IPS DF 19.7 (cell line): ENCODE results near the gene KIF4B.
"Not testable (repeated sequence)": the region's sequence is repeated elsewhere in the genome, so short reads cannot be mapped to it uniquely, and the experiment has no call there.

Experiments used
- DNase-seq: peaks from one replicate; pipeline ENCODE4 v3.0.0-alpha.2; 2013; ENCODE audit warnings: low read depth, low spot score

Gene KIF4B

GRCh38 chr5:155013526-155013925 lies at the start of gene KIF4B:
Gene KIF4B, plus strand, starts transcription at chr5:155013755. Its CDS starts 105 bp downstream, at chr5:155013860.
- no peak for DNase-seq

GRCh38 chr5:154966081-154966841 lies 47.3 kb upstream of the KIF4B start:
- DNase-seq: no peak

- DNase-seq: no peak
These were observed 46.7 kb upstream of the KIF4B start for GRCh38 chr5:154966874-154967273.

- no peak for DNase-seq
These were observed 46.0 kb upstream of the KIF4B start for GRCh38 chr5:154967421-154968024.

GRCh38 chr5:154968953-154969352 lies 44.6 kb upstream of the KIF4B start:
- DNase-seq: no peak

- no peak for DNase-seq
These were observed 42.8 kb upstream of the KIF4B start for GRCh38 chr5:154970759-154971158.

GRCh38 chr5:154971501-154971900 lies 42.1 kb upstream of the KIF4B start:
- no peak for DNase-seq

- DNase-seq: no peak
These were observed 41.0 kb upstream of the KIF4B start for GRCh38 chr5:154972476-154973080.

- not testable (repeated sequence) for DNase-seq
These were observed 37.5 kb upstream of the KIF4B start for GRCh38 chr5:154976082-154976481.

- no peak for DNase-seq
These were observed 36.1 kb upstream of the KIF4B start for GRCh38 chr5:154977409-154977808.

- DNase-seq: not testable (repeated sequence)
These were observed 35.3 kb upstream of the KIF4B start for GRCh38 chr5:154978294-154978693.

- no peak for DNase-seq
These were observed 28.5 kb upstream of the KIF4B start for GRCh38 chr5:154984946-154985516.

- DNase-seq: no peak
These were observed 27.4 kb upstream of the KIF4B start for GRCh38 chr5:154986151-154986550.

GRCh38 chr5:154989626-154990025 lies 23.9 kb upstream of the KIF4B start:
- DNase-seq: no peak

- no peak for DNase-seq
These were observed 20.1 kb upstream of the KIF4B start for GRCh38 chr5:154993461-154993860.

GRCh38 chr5:154995679-154996078 lies 17.9 kb upstream of the KIF4B start:
- DNase-seq: no peak

GRCh38 chr5:154997746-154998145 lies 15.8 kb upstream of the KIF4B start:
- DNase-seq: no peak

- DNase-seq: no peak
These were observed 13.7 kb upstream of the KIF4B start for GRCh38 chr5:154999865-155000264.

- no peak for DNase-seq
These were observed 12.0 kb upstream of the KIF4B start for GRCh38 chr5:155001523-155001922.

GRCh38 chr5:155002722-155003121 lies 10.8 kb upstream of the KIF4B start:
- DNase-seq: not testable (repeated sequence)

- DNase-seq: no peak
These were observed 9.3 kb upstream of the KIF4B start for GRCh38 chr5:155004138-155004744.

GRCh38 chr5:155006265-155006664 lies 7.3 kb upstream of the KIF4B start:
- DNase-seq: not testable (repeated sequence)
